OCI-LY1 (cell line): ENCODE data around the gene AHCY.
A peak's percentile ranks its signal among the peaks of the same experiment; 100 is the strongest.
"Not testable (repeated sequence)": the region's sequence is repeated elsewhere in the genome, so short reads cannot be mapped to it uniquely, and the experiment has no call there.

Source experiments
- H2AFZ ChIP-seq: fragments of 200-600 bp; sonication (generic), shearing (Covaris generic); 2 replicates; pipeline ENCODE4 v1.6.0; 2014; ENCODE audit warnings: antibody characterized with exemption, mild to moderate bottlenecking, low read length
- H3F3A ChIP-seq: fragments of 200-600 bp; sonication (generic), shearing (Covaris generic); 2 replicates; pipeline ENCODE4 v1.6.0; 2014; ENCODE audit warnings: mild to moderate bottlenecking, antibody characterized with exemption, low read length, moderate library complexity; ENCODE audit not compliant: insufficient read depth
- H3K27ac ChIP-seq: fragments of 200-600 bp; sonication (generic); 2 replicates; pipeline ENCODE4 v1.5.1; 2014; ENCODE audit warnings: low read length, mixed run types, mild to moderate bottlenecking, low read depth; ENCODE audit not compliant: poor library complexity, severe bottlenecking
- H3K27me3 ChIP-seq: fragments of 200-600 bp; sonication (generic); 2 replicates; pipeline ENCODE4 v1.6.0; 2014; ENCODE audit warnings: antibody characterized with exemption, mild to moderate bottlenecking, low read length, moderate library complexity; ENCODE audit not compliant: insufficient read depth
- H3K36me3 ChIP-seq: fragments of 200-600 bp; sonication (generic); 2 replicates; pipeline ENCODE4 v1.6.1; 2014; ENCODE audit warnings: mild to moderate bottlenecking, antibody characterized with exemption, low read length, moderate library complexity, mixed read lengths; ENCODE audit not compliant: insufficient read depth
- H3K4me1 ChIP-seq: fragments of 200-600 bp; sonication (generic); 2 replicates; pipeline ENCODE4 v1.5.1; 2014; ENCODE audit warnings: mild to moderate bottlenecking, low read length, moderate library complexity; ENCODE audit not compliant: insufficient read depth, severe bottlenecking
- H3K4me2 ChIP-seq: fragments of 200-600 bp; sonication (generic), shearing (Covaris generic); 2 replicates; pipeline ENCODE4 v1.6.1; 2014; ENCODE audit warnings: low read length
- H3K4me3 ChIP-seq: fragments of 200-600 bp; sonication (generic); 2 replicates; pipeline ENCODE4 v1.5.1; 2014; ENCODE audit warnings: low read length, low read depth, mild to moderate bottlenecking, mixed read lengths; ENCODE audit not compliant: poor library complexity, severe bottlenecking
- H3K79me2 ChIP-seq: fragments of 200-600 bp; shearing (Covaris generic); 2 replicates; pipeline ENCODE4 v1.6.1; 2016; ENCODE audit warnings: mixed run types, low read length, mixed read lengths; ENCODE audit not compliant: insufficient read depth
- H3K9ac ChIP-seq: fragments of 200-600 bp; sonication (generic), shearing (Covaris generic); 2 replicates; pipeline ENCODE4 v1.6.1; 2014; ENCODE audit warnings: mild to moderate bottlenecking, low read length, mixed read lengths
- H3K9me2 ChIP-seq: fragments of 200-600 bp; sonication (generic), shearing (Covaris generic); 2 replicates; pipeline ENCODE4 v1.6.1; 2014; ENCODE audit warnings: low read depth, mild to moderate bottlenecking, low read length, mixed read lengths
- H3K9me3 ChIP-seq: fragments of 200-600 bp; shearing (Covaris generic); 2 replicates; pipeline ENCODE4 v1.6.1; 2014; ENCODE audit warnings: low read length, mixed read lengths
- H4K20me1 ChIP-seq: fragments of 200-600 bp; sonication (generic), shearing (Covaris generic); 2 replicates; pipeline ENCODE4 v1.6.0; 2016; ENCODE audit warnings: mild to moderate bottlenecking, low read length; ENCODE audit not compliant: insufficient read depth
- CTCF ChIP-seq: fragments of 200-600 bp; sonication (generic), shearing (Covaris generic); IDR thresholded peaks from 2 replicates; pipeline ENCODE4 v1.5.1; 2017; ENCODE audit warnings: mild to moderate bottlenecking, antibody characterized with exemption, low read length, moderate library complexity, mixed read lengths
- EZH2 ChIP-seq: fragments of 200-600 bp; sonication (generic), shearing (Covaris generic); IDR thresholded peaks from 2 replicates; pipeline ENCODE4 v1.8.0; 2017; ENCODE audit warnings: borderline replicate concordance, mixed run types, mild to moderate bottlenecking, antibody characterized with exemption, low read length, moderate library complexity, mixed read lengths

Gene AHCY

DNA sequence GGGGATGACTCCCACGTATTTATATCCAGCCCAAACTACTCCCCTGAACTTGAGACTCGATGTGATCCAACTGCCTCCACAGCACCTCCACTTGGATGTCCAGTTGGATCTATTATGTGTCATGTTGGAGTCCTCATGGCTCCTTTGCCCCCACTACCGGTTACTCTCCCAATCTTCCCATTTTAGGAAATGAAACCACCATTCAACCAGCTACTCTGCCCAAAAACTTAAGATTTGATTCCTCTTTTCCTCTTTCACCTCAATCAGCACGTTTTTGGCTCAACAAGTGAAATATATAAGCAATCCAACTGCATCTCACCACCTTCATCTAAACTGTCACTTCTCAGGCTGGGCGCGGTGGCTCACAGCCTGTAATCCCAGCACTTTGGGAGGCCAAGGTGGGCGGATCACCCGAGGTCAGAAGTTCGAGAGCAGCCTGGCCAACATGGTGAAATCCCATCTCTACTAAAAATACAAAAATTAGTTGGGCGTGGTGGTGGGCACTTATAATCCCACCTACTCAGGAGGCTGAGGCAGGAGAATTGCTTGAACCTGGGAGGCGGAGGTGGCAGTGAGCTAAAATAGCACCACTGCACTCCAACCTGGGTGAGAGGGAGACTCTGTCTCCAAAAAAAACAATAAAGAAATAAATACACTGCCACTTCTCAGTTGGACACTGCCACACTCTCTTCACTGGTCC is 3.4 kb downstream of the AHCY start:
- H3K4me1 ChIP-seq = peaks cover 39% of the 10 kb centered on the region
- no peaks in the 10 kb centered on the region for H4K20me1 ChIP-seq
- peaks cover 28% of the 10 kb centered on the region for H3K36me3 ChIP-seq
- H3K9me3 ChIP-seq = no peaks in the 10 kb centered on the region
- H3K27me3 ChIP-seq = no peaks in the 10 kb centered on the region
- H3K4me2 ChIP-seq = peak overlapping the region; percentile 21; the same call in 1 of the 2 replicates
- H3K4me3 ChIP-seq = no peak overlapping the region
- H3K9ac ChIP-seq = no peak overlapping the region
- H3F3A ChIP-seq = no peaks in the 10 kb centered on the region
- TF ChIP-seq EZH2 (no peak), CTCF (no peak)
- H3K79me2 ChIP-seq = peaks cover 54% of the 10 kb centered on the region
- no peak overlapping the region for H2AFZ ChIP-seq
- no peak overlapping the region for H3K27ac ChIP-seq
- no peaks in the 10 kb centered on the region for H3K9me2 ChIP-seq

GRCh38 chr20:34298294-34298784 is 4.8 kb downstream of the AHCY start:
- Histone ChIP-seq H3K79me2 (peaks cover 54% of the 10 kb centered on the region), H3K4me1 (peaks cover 33% of the 10 kb centered on the region), H3K36me3 (peaks cover 41% of the 10 kb centered on the region)
- H3K9ac ChIP-seq, H3K4me3 ChIP-seq, H3F3A ChIP-seq, H3K9me3 ChIP-seq, H3K4me2 ChIP-seq, H3K27me3 ChIP-seq, H3K27ac ChIP-seq, H2AFZ ChIP-seq, H4K20me1 ChIP-seq, H3K9me2 ChIP-seq: not testable (repeated sequence)
- TF ChIP-seq CTCF = peak; percentile 17; the same call in 1 of the 2 replicates

DNA sequence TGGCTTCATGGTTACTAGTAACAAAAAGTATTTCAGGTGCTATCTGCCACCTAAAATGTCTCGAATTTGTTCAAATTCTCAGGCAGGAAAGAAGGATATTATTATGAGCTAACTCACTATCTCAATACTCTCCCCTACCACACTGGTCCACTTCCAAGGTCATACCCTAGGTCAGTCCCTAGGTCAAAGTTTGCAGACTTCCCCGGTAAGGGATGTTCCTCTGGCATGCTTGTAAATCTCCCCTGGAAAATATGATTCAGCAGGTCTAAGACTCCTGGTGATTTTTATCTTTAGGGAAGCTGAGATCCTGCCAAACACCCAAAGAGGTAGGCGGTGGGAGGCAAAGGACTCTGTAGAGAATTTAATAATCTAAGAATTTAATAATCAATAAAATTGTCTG is 6.7 kb downstream of the AHCY start:
- H4K20me1 ChIP-seq = no peaks in the 10 kb centered on the region

More for the DNA sequence above, 6.7 kb downstream of the AHCY start:
- no peaks in the 10 kb centered on the region for H3F3A ChIP-seq
- H3K9ac ChIP-seq = no peak overlapping the region
- H3K4me3 ChIP-seq = no peak overlapping the region
- H3K4me2 ChIP-seq = no peak overlapping the region
- H3K79me2 ChIP-seq = peaks cover 43% of the 10 kb centered on the region
- no peak overlapping the region for H3K27ac ChIP-seq
- H3K36me3 ChIP-seq = peaks cover 60% of the 10 kb centered on the region
- peaks cover 25% of the 10 kb centered on the region for H3K4me1 ChIP-seq
- H3K9me3 ChIP-seq = no peaks in the 10 kb centered on the region
- H2AFZ ChIP-seq = no peak overlapping the region
- H3K27me3 ChIP-seq = no peaks in the 10 kb centered on the region
- no peaks in the 10 kb centered on the region for H3K9me2 ChIP-seq
- TF ChIP-seq CTCF = no peak
- TF ChIP-seq EZH2 = no peak
